Nephron (organoid): Measurements from ENCODE around the gene COG5.

Source experiments
- H3K27ac Mint-ChIP-seq, 3 experiments: 2 replicates each; pipeline ENCODE4 v1.8.0; 2020; ENCODE audit warnings: mixed read lengths in 3 of 3, mild to moderate bottlenecking in 2 of 3, moderate library complexity in 1 of 3
- H3K27me3 Mint-ChIP-seq: 2 replicates; pipeline ENCODE4 v1.8.0; 2021; ENCODE audit warnings: low read depth, mild to moderate bottlenecking, moderate library complexity, mixed read lengths
- H3K36me3 Mint-ChIP-seq: 2 replicates; pipeline ENCODE4 v1.8.0; 2020; ENCODE audit warnings: low read depth, mixed read lengths
- H3K4me1 Mint-ChIP-seq: 2 replicates; pipeline ENCODE4 v1.8.0; 2020; ENCODE audit warnings: mixed read lengths
- H3K4me3 Mint-ChIP-seq, 3 experiments: 2 replicates each; pipeline ENCODE4 v1.8.0; 2020; ENCODE audit warnings: mild to moderate bottlenecking in 3 of 3, mixed read lengths in 3 of 3, moderate library complexity in 2 of 3
- H3K9me3 Mint-ChIP-seq: 2 replicates; pipeline ENCODE4 v1.8.0; 2020; ENCODE audit warnings: mixed read lengths
- CTCF ChIP-seq, 3 experiments: fragments of 200-600 bp; sonication (generic); IDR thresholded peaks; one replicate each; pipeline ENCODE4 v1.5.0; 2021; ENCODE audit warnings: antibody characterized with exemption in 3 of 3; ENCODE audit not compliant: unreplicated experiment in 3 of 3

The COG5 gene

GRCh38 chr7:107584716-107585115, 21.0 kb upstream of the COG5 start:
- Mint-ChIP-seq H3K4me3 (no peak overlapping the region), H3K9me3 (no peaks in the 10 kb centered on the region), H3K27ac (no peak overlapping the region), H3K4me1 (peaks cover 15% of the 10 kb centered on the region), H3K27me3 (no peaks in the 10 kb centered on the region), H3K36me3 (peaks cover 34% of the 10 kb centered on the region)
- no peak for TF ChIP-seq CTCF (IDR thresholded peaks at IDR 0.05; ENCODE audit: unreplicated experiment in 3 of 3)

- peak overlapping the region; percentile 7 to 57 (median 25) for H3K4me3 Mint-ChIP-seq
- H3K27me3 Mint-ChIP-seq = no peaks in the 10 kb centered on the region
- H3K27ac Mint-ChIP-seq = no peak overlapping the region
- peaks cover 23% of the 10 kb centered on the region for H3K36me3 Mint-ChIP-seq
- H3K9me3 Mint-ChIP-seq = no peaks in the 10 kb centered on the region
- no peak for TF ChIP-seq CTCF (IDR thresholded peaks at IDR 0.05; ENCODE audit: unreplicated experiment in 3 of 3)
- H3K4me1 Mint-ChIP-seq = peaks cover 18% of the 10 kb centered on the region
Observed at GRCh38 chr7:107582875-107583274, 19.2 kb upstream of the COG5 start.

GRCh38 chr7:107581387-107582013, 17.8 kb upstream of the COG5 start:
- peak overlapping the region; percentile 18 to 34 (median 20) for H3K27ac Mint-ChIP-seq

GRCh38 chr7:107580716-107581383, 17.1 kb upstream of the COG5 start:
- Mint-ChIP-seq H3K9me3 (no peaks in the 10 kb centered on the region), H3K27me3 (no peaks in the 10 kb centered on the region), H3K4me3 (peak overlapping the region; percentile 78 to 89 (median 85)), H3K27ac (peak overlapping the region; percentile 34 to 40 (median 37)), H3K36me3 (peaks cover 19% of the 10 kb centered on the region), H3K4me1 (peaks cover 18% of the 10 kb centered on the region)
- TF ChIP-seq CTCF (IDR thresholded peaks at IDR 0.05; ENCODE audit: unreplicated experiment in 3 of 3) = no peak

More at GRCh38 chr7:107581387-107582013, 17.8 kb upstream of the COG5 start:
- Mint-ChIP-seq H3K4me3 (peak overlapping the region; percentile 78 to 89 (median 85)), H3K36me3 (peaks cover 19% of the 10 kb centered on the region), H3K4me1 (peaks cover 18% of the 10 kb centered on the region), H3K9me3 (no peaks in the 10 kb centered on the region), H3K27me3 (no peaks in the 10 kb centered on the region)
- TF ChIP-seq CTCF (IDR thresholded peaks at IDR 0.05; ENCODE audit: unreplicated experiment in 3 of 3) = no peak

- H3K27ac Mint-ChIP-seq = peak within 1 kb of the TSS; percentile 74 to 93 (median 86)
- peak within 1 kb of the TSS; percentile 91 to 96 (median 93) for H3K4me3 Mint-ChIP-seq
- no peaks in the 10 kb centered on the region for H3K27me3 Mint-ChIP-seq
- no peaks in the 10 kb centered on the region for H3K9me3 Mint-ChIP-seq
- peaks cover 18% of the 10 kb centered on the region for H3K4me1 Mint-ChIP-seq
- TF ChIP-seq CTCF (IDR thresholded peaks at IDR 0.05; ENCODE audit: unreplicated experiment in 3 of 3) = peak in 1 of 3 experiments; percentile 36
- H3K36me3 Mint-ChIP-seq = peaks cover 15% of the 10 kb centered on the region
Observed at GRCh38 chr7:107579885-107580715, 16.4 kb upstream of the COG5 start, which contains the start of gene BCAP29. TSS of gene BCAP29 (plus strand) at chr7:107580246. CDS start at chr7:107580773, 527 bp downstream.
